H9 (cell line): ENCODE data around the gene SAXO2. TPM values are rescaled to one million over a fixed set of nuclear protein-coding genes. Genes with fewer than 3 reads are reported as not detected.

Experiments used
- DNase-seq: peaks from one replicate; pipeline ENCODE4 v3.0.0-alpha.2; 2017
- H2AFZ ChIP-seq: one replicate; pipeline ENCODE4 v1.6.1; 2013; ENCODE audit warnings: mild to moderate bottlenecking, low read length, control low read depth, moderate library complexity
- H2AK5ac ChIP-seq: 2 replicates; pipeline ENCODE4 v1.6.1; 2013; ENCODE audit warnings: low read length, control low read depth, mixed read lengths; ENCODE audit not compliant: insufficient read length
- H2BK120ac ChIP-seq: one replicate; pipeline ENCODE4 v1.6.1; 2013; ENCODE audit warnings: low read depth, mild to moderate bottlenecking, low read length, control low read depth, inconsistent platforms; ENCODE audit not compliant: poor library complexity, severe bottlenecking
- H2BK12ac ChIP-seq: 2 replicates; pipeline ENCODE4 v1.6.1; 2013; ENCODE audit warnings: low read length, control low read depth, mixed read lengths, low read depth; ENCODE audit not compliant: insufficient read length
- H2BK15ac ChIP-seq: 2 replicates; pipeline ENCODE4 v1.6.1; 2013; ENCODE audit warnings: low read depth, low read length, control low read depth
- H2BK20ac ChIP-seq: one replicate; pipeline ENCODE4 v1.6.1; 2013; ENCODE audit warnings: low read depth, mild to moderate bottlenecking, low read length, control low read depth, inconsistent platforms; ENCODE audit not compliant: poor library complexity, severe bottlenecking
- H2BK5ac ChIP-seq: 2 replicates; pipeline ENCODE4 v1.6.1; 2013; ENCODE audit warnings: low read length, control low read depth, mixed read lengths; ENCODE audit not compliant: insufficient read length
- H3K14ac ChIP-seq: 2 replicates; pipeline ENCODE4 v1.6.1; 2013; ENCODE audit warnings: low read length, control low read depth; ENCODE audit not compliant: insufficient read depth
- H3K18ac ChIP-seq: 2 replicates; pipeline ENCODE4 v1.6.1; 2013; ENCODE audit warnings: low read depth, mild to moderate bottlenecking, mixed read lengths, low read length, control low read depth; ENCODE audit not compliant: insufficient read length
- H3K23ac ChIP-seq: 2 replicates; pipeline ENCODE4 v1.6.1; 2013; ENCODE audit warnings: low read length, control low read depth, mixed read lengths, low read depth; ENCODE audit not compliant: insufficient read length
- H3K23me2 ChIP-seq: 2 replicates; pipeline ENCODE4 v1.6.1; 2013; ENCODE audit warnings: low read depth, mild to moderate bottlenecking, mixed read lengths, low read length, control low read depth; ENCODE audit not compliant: insufficient read length, poor library complexity, severe bottlenecking
- H3K27ac ChIP-seq: 2 replicates; pipeline ENCODE4 v1.5.1; 2013; ENCODE audit warnings: low read length, control low read depth, mixed read lengths, low read depth; ENCODE audit not compliant: insufficient read length
- H3K27me3 ChIP-seq: 2 replicates; pipeline ENCODE4 v1.6.1; 2013; ENCODE audit warnings: low read length, control low read depth, inconsistent platforms; ENCODE audit not compliant: insufficient read depth
- H3K4ac ChIP-seq: 2 replicates; pipeline ENCODE4 v1.6.1; 2013; ENCODE audit warnings: low read depth, mild to moderate bottlenecking, control low read depth, inconsistent platforms, low read length, moderate library complexity
- H3K4me1 ChIP-seq: 2 replicates; pipeline ENCODE4 v1.6.1; 2013; ENCODE audit warnings: low read length, control low read depth, inconsistent platforms; ENCODE audit not compliant: insufficient read depth
- H3K4me2 ChIP-seq: 2 replicates; pipeline ENCODE4 v1.6.1; 2013; ENCODE audit warnings: low read length, control low read depth, mixed read lengths; ENCODE audit not compliant: insufficient read length, insufficient read depth
- H3K56ac ChIP-seq: 2 replicates; pipeline ENCODE4 v1.6.1; 2013; ENCODE audit warnings: low read depth, mild to moderate bottlenecking, mixed read lengths, low read length, control low read depth; ENCODE audit not compliant: insufficient read length
- H3K79me1 ChIP-seq: 2 replicates; pipeline ENCODE4 v1.6.1; 2013; ENCODE audit warnings: low read depth, mild to moderate bottlenecking, moderate library complexity, low read length, control low read depth, inconsistent platforms; ENCODE audit not compliant: insufficient read depth, poor library complexity, severe bottlenecking
- H3K79me2 ChIP-seq: 2 replicates; pipeline ENCODE4 v1.6.1; 2013; ENCODE audit warnings: low read length, control low read depth, inconsistent platforms; ENCODE audit not compliant: insufficient read depth
- H3K9ac ChIP-seq: 2 replicates; pipeline ENCODE4 v1.6.1; 2013; ENCODE audit warnings: low read length, control low read depth, mixed read lengths; ENCODE audit not compliant: insufficient read length; ENCODE audit errors: extremely low read depth
- H3K9me3 ChIP-seq: one replicate; pipeline ENCODE4 v1.6.1; 2013; ENCODE audit warnings: low read depth, low read length, inconsistent platforms; ENCODE audit not compliant: control insufficient read depth
- H3T11ph ChIP-seq: one replicate; pipeline ENCODE4 v1.6.1; 2013; ENCODE audit warnings: mild to moderate bottlenecking, low read length, control low read depth, inconsistent platforms
- H4K20me1 ChIP-seq: one replicate; pipeline ENCODE4 v1.6.1; 2013; ENCODE audit not compliant: control insufficient read depth, insufficient read length, insufficient read depth
- H4K5ac ChIP-seq: 2 replicates; pipeline ENCODE4 v1.6.1; 2013; ENCODE audit warnings: low read depth, mild to moderate bottlenecking, mixed read lengths, low read length, control low read depth; ENCODE audit not compliant: insufficient read length
- H4K8ac ChIP-seq: replicated peaks from 2 replicates; pipeline ENCODE4 v1.6.1; 2013; ENCODE audit warnings: low read length, control low read depth, mixed read lengths, low read depth; ENCODE audit not compliant: insufficient read length
- H4K91ac ChIP-seq: 2 replicates; pipeline ENCODE4 v1.6.1; 2013; ENCODE audit warnings: low read depth, mild to moderate bottlenecking, moderate library complexity, mixed read lengths, low read length, control low read depth; ENCODE audit not compliant: insufficient read length
- H3K27ac Mint-ChIP-seq, 3 experiments: 2 replicates in 2 of 3; 3 replicates in 1 of 3; pipeline ENCODE4 v1.8.0; 2020 to 2021; ENCODE audit warnings: mixed read lengths in 3 of 3, mild to moderate bottlenecking in 1 of 3, moderate library complexity in 1 of 3
- H3K27me3 Mint-ChIP-seq: 2 replicates; pipeline ENCODE4 v1.8.0; 2021; ENCODE audit warnings: low read depth, mild to moderate bottlenecking, moderate library complexity, mixed read lengths
- H3K36me3 Mint-ChIP-seq, 3 experiments: 2 replicates in 2 of 3; 3 replicates in 1 of 3; pipeline ENCODE4 v1.8.0; 2020 to 2021; ENCODE audit warnings: low read depth in 3 of 3, mixed read lengths in 3 of 3; ENCODE audit not compliant: insufficient read depth in 1 of 3
- H3K4me1 Mint-ChIP-seq, 2 experiments: 2 replicates each; pipeline ENCODE4 v1.8.0; 2020; ENCODE audit warnings: mixed read lengths in 2 of 2
- H3K4me3 Mint-ChIP-seq, 2 experiments: 2 replicates in 1 of 2; 3 replicates in 1 of 2; pipeline ENCODE4 v1.8.0; 2020 to 2021; ENCODE audit warnings: mild to moderate bottlenecking in 2 of 2, mixed read lengths in 2 of 2, moderate library complexity in 1 of 2
- H3K9me3 Mint-ChIP-seq, 2 experiments: 2 replicates in 1 of 2; 3 replicates in 1 of 2; pipeline ENCODE4 v1.8.0; 2020; ENCODE audit warnings: mild to moderate bottlenecking in 2 of 2, mixed read lengths in 2 of 2, moderate library complexity in 1 of 2
- CTCF ChIP-seq: fragments of 200-600 bp; sonication (generic); conservative IDR thresholded peaks from 3 replicates; pipeline ENCODE4 v1.8.0; 2021; ENCODE audit warnings: antibody characterized with exemption, mild to moderate bottlenecking
- WGBS: extraction: QIAGEN DNeasy Blood & Tissue Kit; methylation state at CpG from one replicate; pipeline ENCODE4 v1.1.7; 2013; ENCODE audit warnings: missing lambda C conversion rate, low lambda C conversion rate, mixed read lengths; ENCODE audit not compliant: insufficient read length; ENCODE audit errors: extremely low coverage; 5-methylcytosine and 5-hydroxymethylcytosine counted together
- total RNA-seq: library from RNA; stranded (reverse); gene quantifications from 2 replicates; pipeline ENCODE4 v1.2.1, GENCODE V29; 2021

Gene SAXO2
- total RNA-seq, 1 experiment from 2014 or later: 3.1 TPM

DNA sequence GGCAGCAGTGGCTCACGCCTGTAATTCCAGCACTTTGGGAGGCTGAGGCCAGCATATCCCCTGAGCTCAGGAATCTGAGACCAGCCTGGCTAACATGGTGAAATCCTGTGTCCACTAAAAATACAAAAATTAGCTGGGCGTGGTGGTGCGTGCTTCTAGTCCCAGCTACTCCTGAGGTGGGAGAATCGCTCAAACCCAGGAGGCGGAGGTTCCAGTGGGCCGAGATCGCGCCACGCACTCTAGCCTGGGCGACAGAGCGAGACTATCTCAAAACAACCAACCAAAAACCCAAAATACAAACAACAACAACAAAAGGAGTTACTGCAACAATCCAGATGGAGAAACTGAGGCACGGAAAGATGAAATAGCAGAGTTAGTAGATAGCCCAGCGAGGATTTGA is 35.4 kb downstream of the SAXO2 start:
- WGBS: no CpG with 5 or more reads among the region's 13 CpGs
- Histone ChIP-seq H2BK15ac (no peak overlapping the region), H4K91ac (no peak overlapping the region), H3K23ac (no peak overlapping the region), H3K56ac (no peak overlapping the region), H3K79me2 (no peaks in the 10 kb centered on the region), H3K27ac (no peak overlapping the region), H3K23me2 (no peaks in the 10 kb centered on the region), H4K5ac (no peak overlapping the region), H3K79me1 (no peaks in the 10 kb centered on the region), H2BK5ac (no peak overlapping the region), H3K18ac (no peak overlapping the region), H3K4ac (no peak overlapping the region), H3K9ac (no peak overlapping the region), H2BK20ac (no peak overlapping the region), H3K9me3 (no peaks in the 10 kb centered on the region), H4K8ac (no peak overlapping the region), H2AK5ac (no peak overlapping the region), H3K27me3 (no peaks in the 10 kb centered on the region), H2BK12ac (no peak overlapping the region), H3K4me2 (no peak overlapping the region), H2AFZ (no peak overlapping the region), H4K20me1 (no peaks in the 10 kb centered on the region), H3K4me1 (no peaks in the 10 kb centered on the region; the same call in 1 of the 2 replicates), H3T11ph (no peak overlapping the region), H3K14ac (no peak overlapping the region), H2BK120ac (no peak overlapping the region)
- H3K27me3 Mint-ChIP-seq: no peaks in the 10 kb centered on the region
- H3K9me3 Mint-ChIP-seq: no peaks in the 10 kb centered on the region; a peak in 1 of 5 replicates
- TF ChIP-seq CTCF: no peak
- H3K27ac Mint-ChIP-seq: no peak overlapping the region; a peak in 1 of 7 replicates
- H3K36me3 Mint-ChIP-seq: no peaks in the 10 kb centered on the region
- no peak overlapping the region for H3K4me3 Mint-ChIP-seq
- H3K4me1 Mint-ChIP-seq: peaks cover 9 to 10% of the 10 kb centered on the region in 2 experiments
- no peak for DNase-seq
